Measurements from ENCODE around the gene ZNF280B. TPM values are rescaled to one million over a fixed set of nuclear protein-coding genes. Genes with fewer than 3 reads are reported as not detected.

ZNF280B gene
- total RNA-seq, 1 experiment from 2014 or later, result 8.2 TPM

DNA sequence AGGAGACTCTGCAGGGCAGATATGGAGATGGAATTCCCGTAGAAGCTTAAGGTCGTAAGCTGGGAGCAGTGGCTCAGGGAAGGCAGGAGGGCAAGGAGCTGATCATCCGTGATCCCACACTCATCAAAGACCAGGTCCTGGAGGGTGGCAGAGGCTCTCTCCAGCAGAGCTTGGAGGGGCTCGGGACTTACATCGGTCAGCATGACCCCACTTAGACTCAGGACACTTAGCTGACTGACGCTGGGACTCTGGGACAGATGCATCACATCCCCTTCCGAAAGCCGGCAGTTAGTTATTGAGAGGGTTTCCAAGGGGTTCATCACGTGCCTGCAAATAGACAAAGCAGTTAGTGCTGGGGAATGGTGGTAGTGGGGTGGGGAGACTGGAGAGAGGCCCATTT lies 39.8 kb upstream of the ZNF280B start:
- no peak overlapping the region for H3K56ac ChIP-seq (ENCODE audit: insufficient read length, low read depth, low read length)
- H3K9me3 Mint-ChIP-seq, result no peaks in the 10 kb centered on the region
- H4K20me1 ChIP-seq (ENCODE audit: control insufficient read depth, insufficient read depth, insufficient read length), result no peaks in the 10 kb centered on the region
- no peaks in the 10 kb centered on the region for H3K4me1 ChIP-seq (ENCODE audit: insufficient read depth, low read length)
- no peaks in the 10 kb centered on the region for H3K9me3 ChIP-seq (ENCODE audit: control insufficient read depth, low read depth, low read length)
- peaks cover 97% of the 10 kb centered on the region for H3K27me3 Mint-ChIP-seq (ENCODE audit: low read depth)
- H3K27ac Mint-ChIP-seq, result no peak overlapping the region
- TF ChIP-seq CTCF (conservative IDR thresholded peaks at IDR 0.05), result no peak
- H4K91ac ChIP-seq (ENCODE audit: insufficient read length, low read depth, low read length), result no peak overlapping the region
- H4K5ac ChIP-seq (ENCODE audit: insufficient read length, low read depth, low read length), result no peak overlapping the region
- H2AFZ ChIP-seq (ENCODE audit: low read length), result no peak overlapping the region
- no peak overlapping the region for H4K8ac ChIP-seq (replicated peaks; ENCODE audit: insufficient read length, low read depth, low read length)
- H3K18ac ChIP-seq (ENCODE audit: insufficient read length, low read depth, low read length), result no peak overlapping the region
- no peak overlapping the region for H2BK20ac ChIP-seq (ENCODE audit: low read depth, low read length, poor library complexity, severe bottlenecking)
- H2BK5ac ChIP-seq (ENCODE audit: insufficient read length, low read length), result no peak overlapping the region
- H3K79me2 ChIP-seq (ENCODE audit: insufficient read depth, low read length), result no peaks in the 10 kb centered on the region
- DNase-seq, result no peak
- WGBS (ENCODE audit: extremely low coverage, insufficient read length, low lambda C conversion rate), result no CpG with 5 or more reads among the region's 9 CpGs
- no peaks in the 10 kb centered on the region for H3K79me1 ChIP-seq (ENCODE audit: insufficient read depth, low read depth, low read length, poor library complexity, severe bottlenecking)
- no peak overlapping the region for H3K14ac ChIP-seq (ENCODE audit: insufficient read depth, low read length)
- no peak overlapping the region for H2BK120ac ChIP-seq (ENCODE audit: low read depth, low read length, poor library complexity, severe bottlenecking)
- H2BK12ac ChIP-seq (ENCODE audit: insufficient read length, low read depth, low read length), result no peak overlapping the region
- H3K4me1 Mint-ChIP-seq, result no peaks in the 10 kb centered on the region
- no peak overlapping the region for H3K4me2 ChIP-seq (ENCODE audit: insufficient read depth, insufficient read length, low read length)
- no peak overlapping the region for H3K27ac ChIP-seq (ENCODE audit: insufficient read length, low read depth, low read length)
- no peak overlapping the region for H2AK5ac ChIP-seq (ENCODE audit: insufficient read length, low read length)
- no peak overlapping the region for H3K9ac ChIP-seq (ENCODE audit: extremely low read depth, insufficient read length, low read length)
- no peak overlapping the region for H2BK15ac ChIP-seq (ENCODE audit: low read depth, low read length)
- no peak overlapping the region for H3T11ph ChIP-seq (ENCODE audit: low read length)
- H3K4ac ChIP-seq (ENCODE audit: low read depth, low read length), result no peak overlapping the region
- H3K23me2 ChIP-seq (ENCODE audit: insufficient read length, low read depth, low read length, poor library complexity, severe bottlenecking), result no peaks in the 10 kb centered on the region
- no peak overlapping the region for H3K4me3 Mint-ChIP-seq
- no peaks in the 10 kb centered on the region for H3K36me3 Mint-ChIP-seq (ENCODE audit: insufficient read depth in 1 of 3, low read depth in 3 of 3)
- H3K23ac ChIP-seq (ENCODE audit: insufficient read length, low read depth, low read length), result no peak overlapping the region
- H3K27me3 ChIP-seq (ENCODE audit: insufficient read depth, low read length), result peaks cover 34% of the 10 kb centered on the region; the same call in 1 of the 2 replicates
